ENCODE data around the gene APCDD1.

DNA sequence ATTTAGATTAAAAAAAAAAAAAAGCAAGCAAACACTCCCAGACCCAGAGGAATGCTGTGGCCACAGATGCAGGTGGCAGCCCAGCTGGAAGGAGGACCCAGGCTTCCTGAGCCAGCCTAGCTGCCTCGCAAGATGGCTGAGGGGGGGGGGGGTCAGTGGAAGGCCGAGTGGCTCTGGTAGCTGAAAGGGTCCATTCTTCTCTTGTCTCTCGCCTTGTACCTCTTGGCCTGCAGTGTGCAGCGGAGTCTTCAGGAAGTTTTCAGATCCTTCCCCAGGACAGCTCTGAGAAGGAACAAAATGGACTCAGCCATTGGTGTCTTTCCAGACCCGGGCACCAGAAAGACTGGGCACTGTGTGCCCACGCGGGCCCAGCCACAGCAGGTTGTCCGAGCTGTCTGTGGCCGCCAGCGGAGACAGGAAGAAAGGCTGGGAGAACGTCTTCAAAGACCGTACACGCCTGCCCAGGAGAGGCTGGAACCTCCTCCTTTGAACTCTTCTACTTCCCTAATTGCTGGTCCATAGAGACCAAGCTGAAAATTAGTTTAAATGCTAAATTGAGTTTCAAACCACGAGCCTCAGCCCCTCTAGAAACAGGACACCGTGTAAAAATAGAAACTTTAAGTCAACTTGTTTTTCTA, 21.3 kb downstream of the APCDD1 start:
- no peak for TF ChIP-seq EZH2 (IDR thresholded peaks at IDR 0.05; ENCODE audit: insufficient read depth, low read length)
- TF ChIP-seq CTCF (IDR thresholded peaks at IDR 0.05; ENCODE audit: insufficient read depth, low read depth, low read length), result no peak

Measured in astrocyte (in vitro differentiated cells and primary cell).